Liver (tissue), 9 donors: ENCODE results near the gene CHID1. TPM values are rescaled to one million over a fixed set of nuclear protein-coding genes. Genes with fewer than 3 reads are reported as not detected.

ENCODE experiments used
- DNase-seq: peaks from one replicate; pipeline ENCODE4 v3.0.0-alpha.2; 2017; ENCODE audit warnings: low spot score
- H3K27ac ChIP-seq, 2 donors: one replicate each; pipeline ENCODE4 v1.7.0; 2013; ENCODE audit warnings: inconsistent platforms in 2 of 2, low read length in 2 of 2, control low read depth in 1 of 2, low read depth in 1 of 2, mild to moderate bottlenecking in 1 of 2
- H3K27me3 ChIP-seq, 4 donors: one replicate each; pipeline versions ENCODE4 v1.6.1 to v1.7.0; 2013; ENCODE audit warnings: low read length in 3 of 4, inconsistent platforms in 1 of 4, mild to moderate bottlenecking in 1 of 4, moderate library complexity in 1 of 4; ENCODE audit not compliant: control insufficient read depth in 4 of 4, insufficient read depth in 4 of 4
- H3K36me3 ChIP-seq, 4 donors: one replicate each; pipeline versions ENCODE4 v1.6.1 to v1.7.0; 2013; ENCODE audit warnings: low read length in 3 of 4, mild to moderate bottlenecking in 3 of 4, low read depth in 1 of 4, moderate library complexity in 1 of 4; ENCODE audit not compliant: control insufficient read depth in 4 of 4, insufficient read depth in 3 of 4
- H3K4me1 ChIP-seq, 4 donors: one replicate each; pipeline versions ENCODE4 v1.6.1 to v1.7.0; 2013; ENCODE audit warnings: low read length in 3 of 4, mild to moderate bottlenecking in 3 of 4, moderate library complexity in 1 of 4; ENCODE audit not compliant: control insufficient read depth in 4 of 4, insufficient read depth in 4 of 4
- H3K4me3 ChIP-seq, 3 donors: one replicate each; pipeline versions ENCODE4 v1.6.1 to v1.7.0; 2013; ENCODE audit warnings: low read length in 3 of 3, control low read depth in 1 of 3, low read depth in 1 of 3, mild to moderate bottlenecking in 1 of 3
- H3K9ac ChIP-seq, 2 donors: one replicate each; pipeline ENCODE4 v1.7.0; 2013; ENCODE audit warnings: low read length in 2 of 2, mild to moderate bottlenecking in 2 of 2, moderate library complexity in 2 of 2, control low read depth in 1 of 2, low read depth in 1 of 2
- H3K9me3 ChIP-seq, 4 donors: one replicate each; pipeline versions ENCODE4 v1.6.1 to v1.7.0; 2013; ENCODE audit warnings: low read length in 3 of 4; ENCODE audit not compliant: control insufficient read depth in 4 of 4
- EGR1 ChIP-seq, 2 donors: IDR thresholded peaks; 2 replicates each; pipeline ENCODE4 v1.6.1; 2016 to 2018; ENCODE audit warnings: antibody characterized with exemption in 2 of 2, low read depth in 2 of 2
- FOXA1 ChIP-seq: IDR thresholded peaks from 2 replicates; pipeline ENCODE4 v1.6.1; 2016; ENCODE audit warnings: antibody characterized with exemption
- FOXA2 ChIP-seq: IDR thresholded peaks from 2 replicates; pipeline ENCODE4 v1.6.1; 2016; ENCODE audit warnings: antibody characterized with exemption
- GABPA ChIP-seq, 2 donors: IDR thresholded peaks in 1 of 2; conservative IDR thresholded peaks in 1 of 2; 2 replicates each; pipeline ENCODE4 v1.6.1; 2016; ENCODE audit warnings: antibody characterized with exemption in 2 of 2, mild to moderate bottlenecking in 1 of 2, moderate library complexity in 1 of 2
- HNF4A ChIP-seq, 2 donors: conservative IDR thresholded peaks; 2 replicates each; pipeline ENCODE4 v1.6.1; 2016; ENCODE audit warnings: antibody characterized with exemption in 2 of 2, mild to moderate bottlenecking in 2 of 2
- HNF4G ChIP-seq: IDR thresholded peaks from 2 replicates; pipeline ENCODE4 v1.6.1; 2016; ENCODE audit warnings: antibody characterized with exemption
- JUND ChIP-seq, 2 donors: IDR thresholded peaks; 2 replicates each; pipeline ENCODE4 v1.6.1; 2016; ENCODE audit warnings: antibody characterized with exemption in 2 of 2
- NR2F2 ChIP-seq: IDR thresholded peaks from 2 replicates; pipeline ENCODE4 v1.6.1; 2016; ENCODE audit warnings: antibody characterized with exemption
- RAD21 ChIP-seq, 2 donors: IDR thresholded peaks; 2 replicates each; pipeline ENCODE4 v1.6.1; 2016; ENCODE audit warnings: antibody characterized with exemption in 2 of 2, mild to moderate bottlenecking in 2 of 2
- RXRA ChIP-seq, 2 donors: IDR thresholded peaks; 2 replicates each; pipeline ENCODE4 v1.6.1; 2017 to 2018; ENCODE audit warnings: antibody characterized with exemption in 2 of 2, mild to moderate bottlenecking in 1 of 2
- SP1 ChIP-seq: IDR thresholded peaks from 2 replicates; pipeline ENCODE4 v1.6.1; 2018; ENCODE audit warnings: antibody characterized with exemption, mild to moderate bottlenecking
- TAF1 ChIP-seq: conservative IDR thresholded peaks from 2 replicates; pipeline ENCODE4 v1.6.1; 2016; ENCODE audit warnings: antibody characterized with exemption, mild to moderate bottlenecking
- WGBS: extraction: QIAGEN DNeasy Blood & Tissue Kit; methylation state at CpG from one replicate; pipeline ENCODE4 v1.1.7; 2013; 5-methylcytosine and 5-hydroxymethylcytosine counted together
- polyA plus RNA-seq, 2 donors: library from polyadenylated mRNA; stranded (reverse) in 1 of 2; unstranded in 1 of 2; fragments of 200-250 nt in 1 of 2; fragments of >200 nt in 1 of 2; fragmentation: Nextera tagmentation in 1 of 2; extraction: Ambion mirVana in 1 of 2; gene quantifications; one replicate each; pipeline versions ENCODE4 v1.2.1 to v1.2.3, GENCODE V29; 2013 to 2015
- total RNA-seq, 2 donors: library from RNA; depleted of rRNA; stranded (reverse); fragments of >200 nt; gene quantifications; one replicate each; pipeline ENCODE4 v1.2.3, GENCODE V29; 2014
- TF ChIP-seq, protein P1 (sequence below): IDR thresholded peaks from 2 replicates; pipeline ENCODE4 v1.6.1; 2016; ENCODE audit warnings: antibody characterized with exemption
- TF ChIP-seq, protein P2 (sequence below): IDR thresholded peaks from 2 replicates; pipeline ENCODE4 v1.6.1; 2016; ENCODE audit warnings: antibody characterized with exemption
- TF ChIP-seq, protein P3 (sequence below): IDR thresholded peaks from 2 replicates; pipeline ENCODE4 v1.6.1; 2016; ENCODE audit warnings: antibody characterized with exemption
- TF ChIP-seq, protein P4 (sequence below): IDR thresholded peaks from 2 replicates; pipeline ENCODE4 v1.6.1; 2016; ENCODE audit warnings: antibody characterized with exemption, mild to moderate bottlenecking
- TF ChIP-seq, protein P5 (sequence below): fragments of 150-350 bp; IDR thresholded peaks from 2 replicates; pipeline ENCODE4 v1.5.1; 2017; ENCODE audit warnings: improper control_type of control experiment, low read depth, low read length; ENCODE audit not compliant: missing input control
- donor health status: healthy.
- donor health status: healthy.
- donor health status: healthy.
- donor health status: healthy.
- donor health status: healthy.

Gene CHID1
- total and polyA plus RNA-seq, 4 donors: 39.5 to 68.8 (median 59.1) TPM

DNA sequence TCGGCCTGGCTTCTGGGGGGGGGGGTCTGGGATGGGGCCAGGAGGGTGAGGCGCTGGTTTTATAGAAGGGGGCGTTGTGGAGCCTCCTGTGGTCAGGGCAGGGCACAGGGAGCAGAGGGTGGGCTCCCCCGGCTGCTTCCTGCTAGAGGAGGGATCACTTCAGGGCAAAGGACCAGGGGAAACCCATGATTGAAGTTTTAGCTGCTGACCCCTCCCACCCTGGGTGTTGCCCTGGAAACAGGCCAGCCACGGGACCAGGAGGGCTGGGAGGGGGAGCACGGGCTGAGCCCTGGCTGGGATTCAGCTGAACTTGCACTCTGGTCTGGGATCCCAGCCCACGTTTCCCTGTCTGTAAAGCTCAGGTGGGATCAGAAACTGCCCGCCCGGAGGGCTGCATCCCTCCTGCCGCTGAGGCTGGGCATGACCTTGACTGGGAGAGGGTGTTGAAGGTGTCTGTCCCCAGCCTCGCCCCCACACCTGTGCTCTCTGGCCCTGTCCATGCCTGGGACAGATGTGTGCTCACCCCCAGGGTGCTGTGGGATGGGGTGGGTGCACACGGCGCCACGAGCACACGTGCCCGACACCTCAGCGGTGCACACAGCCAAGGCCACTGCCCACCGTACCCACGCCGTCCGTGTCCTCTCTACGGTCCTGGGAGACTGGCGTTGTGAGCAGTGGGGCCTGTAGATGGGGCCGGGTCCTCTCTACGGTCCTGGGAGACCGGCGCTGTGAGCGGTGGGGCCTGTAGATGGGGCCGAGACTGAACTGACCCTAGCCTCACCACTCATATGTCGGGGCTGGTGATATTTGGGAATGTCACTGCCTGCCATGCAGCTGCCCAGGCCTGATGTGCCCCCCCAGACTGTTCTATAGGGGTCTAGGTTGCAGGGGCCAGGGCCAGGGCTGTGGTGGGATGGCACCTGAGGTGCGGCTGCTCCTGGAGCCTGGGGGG lies 65.6 kb downstream of the CHID1 start:
- peaks cover 0 to 3% (median 0%) of the 10 kb centered on the region in 4 donors for H3K27me3 ChIP-seq
- peaks cover 18 to 61% (median 36%) of the 10 kb centered on the region in 4 donors for H3K4me1 ChIP-seq

DNA sequence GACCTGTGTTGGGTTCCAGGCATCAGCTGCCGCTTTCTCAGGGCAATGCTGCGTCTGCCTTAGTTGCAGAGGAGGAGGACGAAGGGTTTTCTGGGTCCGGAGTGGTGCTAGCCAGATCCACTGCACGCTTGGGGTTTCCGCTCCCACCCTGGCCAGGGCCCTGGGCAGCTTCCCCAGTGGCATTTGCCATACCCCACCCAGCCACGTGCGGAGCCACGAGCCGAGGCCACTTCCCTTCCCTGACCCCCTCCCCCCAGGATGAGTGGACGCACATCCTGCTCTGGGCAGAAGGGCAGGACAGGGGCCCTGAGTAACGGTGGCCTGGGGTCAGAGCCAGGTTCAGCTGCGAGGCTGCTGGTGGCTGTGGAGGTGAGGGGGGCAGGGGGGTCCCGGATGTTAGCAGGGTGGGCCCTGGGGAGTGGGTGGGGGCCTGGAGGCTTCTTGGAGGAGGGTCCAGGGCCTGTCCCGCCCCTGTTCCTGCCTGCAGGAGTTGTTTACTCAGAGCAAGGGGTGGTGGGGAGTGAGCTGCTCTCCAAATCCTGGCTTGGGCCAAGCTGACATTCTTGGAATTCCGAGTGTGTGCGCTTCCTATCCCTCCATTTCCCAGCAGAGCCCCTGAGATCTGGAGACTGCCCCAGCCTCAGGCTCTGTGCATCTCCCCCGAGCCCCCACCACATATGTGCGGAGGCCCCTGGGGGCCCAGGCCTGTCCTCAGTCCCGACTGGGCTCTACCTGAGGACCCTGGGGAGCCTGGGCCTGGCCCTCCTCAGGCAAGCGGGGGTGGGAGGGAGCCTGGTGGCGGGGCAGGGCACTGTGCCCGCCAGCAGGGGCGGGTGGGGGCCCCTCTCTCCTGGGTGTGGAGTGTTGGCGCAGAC lies 66.6 kb downstream of the CHID1 start:
- peak overlapping the region; percentile 76 to 90 for H3K27ac ChIP-seq
- H3K27me3 ChIP-seq: peaks cover 0 to 3% (median 0%) of the 10 kb centered on the region in 4 donors
- H3K4me3 ChIP-seq: peak overlapping the region; percentile 32 to 97 (median 96)
- no peak overlapping the region for H3K9ac ChIP-seq
- H3K4me1 ChIP-seq: peaks cover 18 to 58% (median 35%) of the 10 kb centered on the region in 4 donors
- H3K36me3 ChIP-seq: peaks cover 0 to 10% (median 4%) of the 10 kb centered on the region in 4 donors
- H3K9me3 ChIP-seq: no peaks in the 10 kb centered on the region
- WGBS: 9% methylated on average over 25 of the region's 25 CpGs
- peak; percentile 72 for DNase-seq
- TF ChIP-seq EGR1 (IDR thresholded peaks at IDR 0.05; ENCODE audit: low read depth in 2 of 2) (no peak), RXRA (IDR thresholded peaks at IDR 0.05) (peak; percentile 76 to 82), RAD21 (IDR thresholded peaks at IDR 0.05) (no peak), HNF4A (conservative IDR thresholded peaks at IDR 0.05) (peak in 1 of 2 donors; percentile 46), FOXA2 (no peak), NR2F2 (peak; percentile 98), GABPA (IDR thresholded peaks at IDR 0.05 in 1 of 2, conservative IDR thresholded peaks at IDR 0.05 in 1 of 2) (peak in 1 of 2 donors; percentile 82), JUND (IDR thresholded peaks at IDR 0.05) (peak in 1 of 2 donors; percentile 10), HNF4G (no peak), FOXA1 (peak; percentile 17), TAF1 (no peak)
- TF ChIP-seq, protein P1, sequence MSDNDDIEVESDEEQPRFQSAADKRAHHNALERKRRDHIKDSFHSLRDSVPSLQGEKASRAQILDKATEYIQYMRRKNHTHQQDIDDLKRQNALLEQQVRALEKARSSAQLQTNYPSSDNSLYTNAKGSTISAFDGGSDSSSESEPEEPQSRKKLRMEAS: peak; percentile 62
- TF ChIP-seq, protein P2, sequence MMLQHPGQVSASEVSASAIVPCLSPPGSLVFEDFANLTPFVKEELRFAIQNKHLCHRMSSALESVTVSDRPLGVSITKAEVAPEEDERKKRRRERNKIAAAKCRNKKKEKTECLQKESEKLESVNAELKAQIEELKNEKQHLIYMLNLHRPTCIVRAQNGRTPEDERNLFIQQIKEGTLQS: no peak
- TF ChIP-seq, protein P3, sequence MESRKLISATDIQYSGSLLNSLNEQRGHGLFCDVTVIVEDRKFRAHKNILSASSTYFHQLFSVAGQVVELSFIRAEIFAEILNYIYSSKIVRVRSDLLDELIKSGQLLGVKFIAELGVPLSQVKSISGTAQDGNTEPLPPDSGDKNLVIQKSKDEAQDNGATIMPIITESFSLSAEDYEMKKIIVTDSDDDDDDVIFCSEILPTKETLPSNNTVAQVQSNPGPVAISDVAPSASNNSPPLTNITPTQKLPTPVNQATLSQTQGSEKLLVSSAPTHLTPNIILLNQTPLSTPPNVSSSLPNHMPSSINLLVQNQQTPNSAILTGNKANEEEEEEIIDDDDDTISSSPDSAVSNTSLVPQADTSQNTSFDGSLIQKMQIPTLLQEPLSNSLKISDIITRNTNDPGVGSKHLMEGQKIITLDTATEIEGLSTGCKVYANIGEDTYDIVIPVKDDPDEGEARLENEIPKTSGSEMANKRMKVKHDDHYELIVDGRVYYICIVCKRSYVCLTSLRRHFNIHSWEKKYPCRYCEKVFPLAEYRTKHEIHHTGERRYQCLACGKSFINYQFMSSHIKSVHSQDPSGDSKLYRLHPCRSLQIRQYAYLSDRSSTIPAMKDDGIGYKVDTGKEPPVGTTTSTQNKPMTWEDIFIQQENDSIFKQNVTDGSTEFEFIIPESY: no peak
- TF ChIP-seq, protein P4, sequence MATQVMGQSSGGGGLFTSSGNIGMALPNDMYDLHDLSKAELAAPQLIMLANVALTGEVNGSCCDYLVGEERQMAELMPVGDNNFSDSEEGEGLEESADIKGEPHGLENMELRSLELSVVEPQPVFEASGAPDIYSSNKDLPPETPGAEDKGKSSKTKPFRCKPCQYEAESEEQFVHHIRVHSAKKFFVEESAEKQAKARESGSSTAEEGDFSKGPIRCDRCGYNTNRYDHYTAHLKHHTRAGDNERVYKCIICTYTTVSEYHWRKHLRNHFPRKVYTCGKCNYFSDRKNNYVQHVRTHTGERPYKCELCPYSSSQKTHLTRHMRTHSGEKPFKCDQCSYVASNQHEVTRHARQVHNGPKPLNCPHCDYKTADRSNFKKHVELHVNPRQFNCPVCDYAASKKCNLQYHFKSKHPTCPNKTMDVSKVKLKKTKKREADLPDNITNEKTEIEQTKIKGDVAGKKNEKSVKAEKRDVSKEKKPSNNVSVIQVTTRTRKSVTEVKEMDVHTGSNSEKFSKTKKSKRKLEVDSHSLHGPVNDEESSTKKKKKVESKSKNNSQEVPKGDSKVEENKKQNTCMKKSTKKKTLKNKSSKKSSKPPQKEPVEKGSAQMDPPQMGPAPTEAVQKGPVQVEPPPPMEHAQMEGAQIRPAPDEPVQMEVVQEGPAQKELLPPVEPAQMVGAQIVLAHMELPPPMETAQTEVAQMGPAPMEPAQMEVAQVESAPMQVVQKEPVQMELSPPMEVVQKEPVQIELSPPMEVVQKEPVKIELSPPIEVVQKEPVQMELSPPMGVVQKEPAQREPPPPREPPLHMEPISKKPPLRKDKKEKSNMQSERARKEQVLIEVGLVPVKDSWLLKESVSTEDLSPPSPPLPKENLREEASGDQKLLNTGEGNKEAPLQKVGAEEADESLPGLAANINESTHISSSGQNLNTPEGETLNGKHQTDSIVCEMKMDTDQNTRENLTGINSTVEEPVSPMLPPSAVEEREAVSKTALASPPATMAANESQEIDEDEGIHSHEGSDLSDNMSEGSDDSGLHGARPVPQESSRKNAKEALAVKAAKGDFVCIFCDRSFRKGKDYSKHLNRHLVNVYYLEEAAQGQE: peak; percentile 62
- TF ChIP-seq, protein P5, sequence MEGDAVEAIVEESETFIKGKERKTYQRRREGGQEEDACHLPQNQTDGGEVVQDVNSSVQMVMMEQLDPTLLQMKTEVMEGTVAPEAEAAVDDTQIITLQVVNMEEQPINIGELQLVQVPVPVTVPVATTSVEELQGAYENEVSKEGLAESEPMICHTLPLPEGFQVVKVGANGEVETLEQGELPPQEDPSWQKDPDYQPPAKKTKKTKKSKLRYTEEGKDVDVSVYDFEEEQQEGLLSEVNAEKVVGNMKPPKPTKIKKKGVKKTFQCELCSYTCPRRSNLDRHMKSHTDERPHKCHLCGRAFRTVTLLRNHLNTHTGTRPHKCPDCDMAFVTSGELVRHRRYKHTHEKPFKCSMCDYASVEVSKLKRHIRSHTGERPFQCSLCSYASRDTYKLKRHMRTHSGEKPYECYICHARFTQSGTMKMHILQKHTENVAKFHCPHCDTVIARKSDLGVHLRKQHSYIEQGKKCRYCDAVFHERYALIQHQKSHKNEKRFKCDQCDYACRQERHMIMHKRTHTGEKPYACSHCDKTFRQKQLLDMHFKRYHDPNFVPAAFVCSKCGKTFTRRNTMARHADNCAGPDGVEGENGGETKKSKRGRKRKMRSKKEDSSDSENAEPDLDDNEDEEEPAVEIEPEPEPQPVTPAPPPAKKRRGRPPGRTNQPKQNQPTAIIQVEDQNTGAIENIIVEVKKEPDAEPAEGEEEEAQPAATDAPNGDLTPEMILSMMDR: no peak

More for the DNA sequence above, 65.6 kb downstream of the CHID1 start:
- Histone ChIP-seq H3K36me3 (peaks cover 0 to 2% (median under 1%) of the 10 kb centered on the region in 4 donors), H3K9ac (no peak overlapping the region), H3K9me3 (no peaks in the 10 kb centered on the region), H3K27ac (peak overlapping the region; percentile 76 to 90), H3K4me3 (peak overlapping the region in 1 of 3 donors; percentile 96)
- TF ChIP-seq NR2F2 (peak; percentile 51), SP1 (peak; percentile 7), RXRA (IDR thresholded peaks at IDR 0.05) (peak; percentile 55 to 58), HNF4A (conservative IDR thresholded peaks at IDR 0.05) (peak in 1 of 2 donors; percentile 20)
- TF ChIP-seq, protein P3: no peak
- peak; percentile 79 for DNase-seq
- 41% methylated on average over 31 of the region's 31 CpGs for WGBS
